H9 (cell line): ENCODE measurements around the gene AQP2. TPM values are rescaled to one million over a fixed set of nuclear protein-coding genes. Genes with fewer than 3 reads are reported as not detected.

Experiments
- DNase-seq: peaks from one replicate; pipeline ENCODE4 v3.0.0-alpha.2; 2017
- H2AFZ ChIP-seq: one replicate; pipeline ENCODE4 v1.6.1; 2013; ENCODE audit warnings: mild to moderate bottlenecking, low read length, control low read depth, moderate library complexity
- H2AK5ac ChIP-seq: 2 replicates; pipeline ENCODE4 v1.6.1; 2013; ENCODE audit warnings: low read length, control low read depth, mixed read lengths; ENCODE audit not compliant: insufficient read length
- H2BK120ac ChIP-seq: one replicate; pipeline ENCODE4 v1.6.1; 2013; ENCODE audit warnings: low read depth, mild to moderate bottlenecking, low read length, control low read depth, inconsistent platforms; ENCODE audit not compliant: poor library complexity, severe bottlenecking
- H2BK12ac ChIP-seq: 2 replicates; pipeline ENCODE4 v1.6.1; 2013; ENCODE audit warnings: low read length, control low read depth, mixed read lengths, low read depth; ENCODE audit not compliant: insufficient read length
- H2BK15ac ChIP-seq: 2 replicates; pipeline ENCODE4 v1.6.1; 2013; ENCODE audit warnings: low read depth, low read length, control low read depth
- H2BK20ac ChIP-seq: one replicate; pipeline ENCODE4 v1.6.1; 2013; ENCODE audit warnings: low read depth, mild to moderate bottlenecking, low read length, control low read depth, inconsistent platforms; ENCODE audit not compliant: poor library complexity, severe bottlenecking
- H2BK5ac ChIP-seq: 2 replicates; pipeline ENCODE4 v1.6.1; 2013; ENCODE audit warnings: low read length, control low read depth, mixed read lengths; ENCODE audit not compliant: insufficient read length
- H3K14ac ChIP-seq: 2 replicates; pipeline ENCODE4 v1.6.1; 2013; ENCODE audit warnings: low read length, control low read depth; ENCODE audit not compliant: insufficient read depth
- H3K18ac ChIP-seq: 2 replicates; pipeline ENCODE4 v1.6.1; 2013; ENCODE audit warnings: low read depth, mild to moderate bottlenecking, mixed read lengths, low read length, control low read depth; ENCODE audit not compliant: insufficient read length
- H3K23ac ChIP-seq: 2 replicates; pipeline ENCODE4 v1.6.1; 2013; ENCODE audit warnings: low read length, control low read depth, mixed read lengths, low read depth; ENCODE audit not compliant: insufficient read length
- H3K23me2 ChIP-seq: 2 replicates; pipeline ENCODE4 v1.6.1; 2013; ENCODE audit warnings: low read depth, mild to moderate bottlenecking, mixed read lengths, low read length, control low read depth; ENCODE audit not compliant: insufficient read length, poor library complexity, severe bottlenecking
- H3K27ac ChIP-seq: 2 replicates; pipeline ENCODE4 v1.5.1; 2013; ENCODE audit warnings: low read length, control low read depth, mixed read lengths, low read depth; ENCODE audit not compliant: insufficient read length
- H3K27me3 ChIP-seq: 2 replicates; pipeline ENCODE4 v1.6.1; 2013; ENCODE audit warnings: low read length, control low read depth, inconsistent platforms; ENCODE audit not compliant: insufficient read depth
- H3K4ac ChIP-seq: 2 replicates; pipeline ENCODE4 v1.6.1; 2013; ENCODE audit warnings: low read depth, mild to moderate bottlenecking, control low read depth, inconsistent platforms, low read length, moderate library complexity
- H3K4me1 ChIP-seq: 2 replicates; pipeline ENCODE4 v1.6.1; 2013; ENCODE audit warnings: low read length, control low read depth, inconsistent platforms; ENCODE audit not compliant: insufficient read depth
- H3K4me2 ChIP-seq: 2 replicates; pipeline ENCODE4 v1.6.1; 2013; ENCODE audit warnings: low read length, control low read depth, mixed read lengths; ENCODE audit not compliant: insufficient read length, insufficient read depth
- H3K56ac ChIP-seq: 2 replicates; pipeline ENCODE4 v1.6.1; 2013; ENCODE audit warnings: low read depth, mild to moderate bottlenecking, mixed read lengths, low read length, control low read depth; ENCODE audit not compliant: insufficient read length
- H3K79me1 ChIP-seq: 2 replicates; pipeline ENCODE4 v1.6.1; 2013; ENCODE audit warnings: low read depth, mild to moderate bottlenecking, moderate library complexity, low read length, control low read depth, inconsistent platforms; ENCODE audit not compliant: insufficient read depth, poor library complexity, severe bottlenecking
- H3K79me2 ChIP-seq: 2 replicates; pipeline ENCODE4 v1.6.1; 2013; ENCODE audit warnings: low read length, control low read depth, inconsistent platforms; ENCODE audit not compliant: insufficient read depth
- H3K9ac ChIP-seq: 2 replicates; pipeline ENCODE4 v1.6.1; 2013; ENCODE audit warnings: low read length, control low read depth, mixed read lengths; ENCODE audit not compliant: insufficient read length; ENCODE audit errors: extremely low read depth
- H3K9me3 ChIP-seq: one replicate; pipeline ENCODE4 v1.6.1; 2013; ENCODE audit warnings: low read depth, low read length, inconsistent platforms; ENCODE audit not compliant: control insufficient read depth
- H3T11ph ChIP-seq: one replicate; pipeline ENCODE4 v1.6.1; 2013; ENCODE audit warnings: mild to moderate bottlenecking, low read length, control low read depth, inconsistent platforms
- H4K20me1 ChIP-seq: one replicate; pipeline ENCODE4 v1.6.1; 2013; ENCODE audit not compliant: control insufficient read depth, insufficient read length, insufficient read depth
- H4K5ac ChIP-seq: 2 replicates; pipeline ENCODE4 v1.6.1; 2013; ENCODE audit warnings: low read depth, mild to moderate bottlenecking, mixed read lengths, low read length, control low read depth; ENCODE audit not compliant: insufficient read length
- H4K8ac ChIP-seq: replicated peaks from 2 replicates; pipeline ENCODE4 v1.6.1; 2013; ENCODE audit warnings: low read length, control low read depth, mixed read lengths, low read depth; ENCODE audit not compliant: insufficient read length
- H4K91ac ChIP-seq: 2 replicates; pipeline ENCODE4 v1.6.1; 2013; ENCODE audit warnings: low read depth, mild to moderate bottlenecking, moderate library complexity, mixed read lengths, low read length, control low read depth; ENCODE audit not compliant: insufficient read length
- H3K27ac Mint-ChIP-seq, 3 experiments: 2 replicates in 2 of 3; 3 replicates in 1 of 3; pipeline ENCODE4 v1.8.0; 2020 to 2021; ENCODE audit warnings: mixed read lengths in 3 of 3, mild to moderate bottlenecking in 1 of 3, moderate library complexity in 1 of 3
- H3K27me3 Mint-ChIP-seq: 2 replicates; pipeline ENCODE4 v1.8.0; 2021; ENCODE audit warnings: low read depth, mild to moderate bottlenecking, moderate library complexity, mixed read lengths
- H3K36me3 Mint-ChIP-seq, 3 experiments: 2 replicates in 2 of 3; 3 replicates in 1 of 3; pipeline ENCODE4 v1.8.0; 2020 to 2021; ENCODE audit warnings: low read depth in 3 of 3, mixed read lengths in 3 of 3; ENCODE audit not compliant: insufficient read depth in 1 of 3
- H3K4me1 Mint-ChIP-seq, 2 experiments: 2 replicates each; pipeline ENCODE4 v1.8.0; 2020; ENCODE audit warnings: mixed read lengths in 2 of 2
- H3K4me3 Mint-ChIP-seq, 2 experiments: 2 replicates in 1 of 2; 3 replicates in 1 of 2; pipeline ENCODE4 v1.8.0; 2020 to 2021; ENCODE audit warnings: mild to moderate bottlenecking in 2 of 2, mixed read lengths in 2 of 2, moderate library complexity in 1 of 2
- H3K9me3 Mint-ChIP-seq, 2 experiments: 2 replicates in 1 of 2; 3 replicates in 1 of 2; pipeline ENCODE4 v1.8.0; 2020; ENCODE audit warnings: mild to moderate bottlenecking in 2 of 2, mixed read lengths in 2 of 2, moderate library complexity in 1 of 2
- CTCF ChIP-seq: fragments of 200-600 bp; sonication (generic); conservative IDR thresholded peaks from 3 replicates; pipeline ENCODE4 v1.8.0; 2021; ENCODE audit warnings: antibody characterized with exemption, mild to moderate bottlenecking
- WGBS: extraction: QIAGEN DNeasy Blood & Tissue Kit; methylation state at CpG from one replicate; pipeline ENCODE4 v1.1.7; 2013; ENCODE audit warnings: missing lambda C conversion rate, low lambda C conversion rate, mixed read lengths; ENCODE audit not compliant: insufficient read length; ENCODE audit errors: extremely low coverage; 5-methylcytosine and 5-hydroxymethylcytosine counted together
- total RNA-seq: library from RNA; stranded (reverse); gene quantifications from 2 replicates; pipeline ENCODE4 v1.2.1, GENCODE V29; 2021

The AQP2 gene
- total RNA-seq, 1 experiment from 2014 or later = not detected

GRCh38 chr12:49951411-49952240 lies 1.1 kb downstream of the AQP2 start:
- H2AFZ ChIP-seq = no peak overlapping the region
- no peak overlapping the region for H3K4me2 ChIP-seq
- no peak overlapping the region for H3T11ph ChIP-seq
- H3K56ac ChIP-seq = no peak overlapping the region
- no peak overlapping the region for H4K91ac ChIP-seq
- no peak for TF ChIP-seq CTCF
- H3K23me2 ChIP-seq = no peaks in the 10 kb centered on the region
- H3K27me3 ChIP-seq = no peaks in the 10 kb centered on the region; the same call in 1 of the 2 replicates
- peaks cover 19 to 21% of the 10 kb centered on the region in 2 experiments for H3K4me1 Mint-ChIP-seq
- peaks cover 3% of the 10 kb centered on the region; the same call in 1 of the 2 replicates for H3K4me1 ChIP-seq
- H2BK120ac ChIP-seq = no peak overlapping the region
- no peaks in the 10 kb centered on the region for H3K79me2 ChIP-seq
- no peak overlapping the region for H3K27ac ChIP-seq
- no peak overlapping the region for H3K14ac ChIP-seq
- peaks cover 6% of the 10 kb centered on the region for H3K27me3 Mint-ChIP-seq
- no peaks in the 10 kb centered on the region for H4K20me1 ChIP-seq
- no peak overlapping the region; a peak in 1 of 7 replicates for H3K27ac Mint-ChIP-seq
- H2BK5ac ChIP-seq = no peak overlapping the region
- no peak overlapping the region for H4K8ac ChIP-seq
- no peaks in the 10 kb centered on the region for H3K9me3 Mint-ChIP-seq
- H3K9ac ChIP-seq = no peak overlapping the region
- no peak overlapping the region for H3K18ac ChIP-seq
- no peak overlapping the region for H2BK15ac ChIP-seq
- H3K79me1 ChIP-seq = no peaks in the 10 kb centered on the region
- no peak overlapping the region for H3K4me3 Mint-ChIP-seq
- no peak overlapping the region for H2BK20ac ChIP-seq
- WGBS = no CpG with 5 or more reads among the region's 14 CpGs
- H4K5ac ChIP-seq = no peak overlapping the region
- DNase-seq = no peak
- no peak overlapping the region for H2BK12ac ChIP-seq
- H3K36me3 Mint-ChIP-seq = no peaks in the 10 kb centered on the region
- no peak overlapping the region for H3K4ac ChIP-seq
- no peak overlapping the region for H3K23ac ChIP-seq
- H3K9me3 ChIP-seq = no peaks in the 10 kb centered on the region
- no peak overlapping the region for H2AK5ac ChIP-seq
